Activated CD8-positive, alpha-beta memory T cell treated with anti-CD3 and anti-CD28 coated beads, Interleukin-2, amount 50 U/mL, for 24 hours (primary cell): ENCODE measurements around the gene RGS19.
"Not testable (repeated sequence)": the region's sequence is repeated elsewhere in the genome, so short reads cannot be mapped to it uniquely, and the experiment has no call there.

ENCODE experiments used
- DNase-seq: peaks from one replicate; pipeline ENCODE4 v3.0.0-alpha.2; 2020; ENCODE audit errors: extremely low read depth

Gene RGS19

DNA sequence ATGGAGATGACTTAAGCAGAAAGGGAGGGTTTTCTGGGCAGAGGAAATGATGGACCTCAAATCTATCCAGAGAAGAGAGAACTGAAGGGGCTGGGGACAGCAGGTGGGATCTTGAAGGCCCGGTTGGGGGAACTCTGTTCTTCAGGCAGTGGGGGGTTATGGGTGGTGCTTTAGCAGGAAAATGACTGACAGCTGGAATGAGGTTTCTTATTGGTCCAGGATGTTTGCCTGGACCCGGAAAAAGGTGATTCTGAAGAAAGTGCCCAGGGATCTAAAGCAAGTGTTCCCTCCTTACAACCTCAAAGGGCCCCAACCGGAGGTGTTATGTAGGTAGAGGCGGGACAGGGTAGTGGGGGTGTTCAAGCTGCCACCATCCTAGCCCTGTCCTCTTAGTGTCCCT is 16.1 kb upstream of the RGS19 start:
- DNase-seq = no peak

DNA sequence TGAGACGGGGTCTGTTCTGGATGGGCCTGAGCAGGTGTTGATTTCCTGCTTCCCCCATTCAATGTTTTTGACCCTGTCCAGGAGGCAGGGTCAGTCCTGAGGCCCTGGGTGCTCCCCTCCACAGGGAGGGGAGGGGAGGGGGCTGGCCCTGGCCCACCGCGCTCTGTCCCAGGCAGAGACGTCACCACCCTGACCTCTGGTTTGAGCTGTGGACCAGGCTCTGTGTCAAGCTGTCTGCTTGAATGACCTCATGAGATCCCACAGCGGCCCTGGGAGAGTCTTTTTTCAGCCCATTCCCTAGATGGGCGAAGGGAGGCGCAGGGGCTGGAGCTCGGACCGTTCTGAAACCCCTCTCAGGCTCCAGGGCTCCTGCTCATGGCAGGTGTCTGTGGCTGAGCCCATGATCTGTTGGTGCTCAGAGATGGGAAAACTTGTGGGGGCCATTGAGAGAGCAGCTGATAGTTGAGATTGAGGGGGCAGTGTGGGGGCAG is 13.7 kb upstream of the RGS19 start:
- DNase-seq = no peak

DNA sequence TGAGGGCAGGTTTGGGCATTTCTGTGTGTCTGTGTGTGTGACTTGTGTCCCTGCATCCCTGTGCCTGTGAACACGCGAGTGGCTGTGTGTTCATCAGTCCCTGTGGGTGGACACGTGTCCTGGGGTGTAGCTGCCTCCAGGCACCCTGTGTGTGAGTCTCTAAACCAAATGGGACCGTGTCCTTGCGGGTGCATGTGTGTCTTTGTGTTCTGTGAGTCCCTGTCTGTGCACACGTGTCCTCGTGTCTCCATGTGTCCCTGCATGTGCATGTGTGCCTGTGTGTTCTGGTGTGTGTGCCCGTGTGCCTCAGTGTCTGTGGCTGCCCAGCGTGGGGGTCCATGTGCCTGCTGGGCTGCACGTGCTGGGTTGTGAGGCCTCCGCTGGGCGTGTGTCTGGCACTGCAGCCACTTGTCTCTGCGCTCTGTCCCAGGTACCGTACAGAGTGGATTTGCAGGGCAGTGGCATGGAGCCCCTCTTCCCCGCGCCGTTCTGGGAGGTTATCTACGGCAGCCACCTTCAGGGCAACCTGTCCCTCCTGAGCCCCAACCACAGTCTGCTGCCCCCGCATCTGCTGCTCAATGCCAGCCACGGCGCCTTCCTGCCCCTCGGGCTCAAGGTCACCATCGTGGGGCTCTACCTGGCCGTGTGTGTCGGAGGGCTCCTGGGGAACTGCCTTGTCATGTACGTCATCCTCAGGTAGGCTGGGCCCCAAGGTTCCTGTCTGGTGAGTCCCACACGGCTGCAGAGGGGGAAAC is 13.1 kb upstream of the RGS19 start:
- DNase-seq = no peak

DNA sequence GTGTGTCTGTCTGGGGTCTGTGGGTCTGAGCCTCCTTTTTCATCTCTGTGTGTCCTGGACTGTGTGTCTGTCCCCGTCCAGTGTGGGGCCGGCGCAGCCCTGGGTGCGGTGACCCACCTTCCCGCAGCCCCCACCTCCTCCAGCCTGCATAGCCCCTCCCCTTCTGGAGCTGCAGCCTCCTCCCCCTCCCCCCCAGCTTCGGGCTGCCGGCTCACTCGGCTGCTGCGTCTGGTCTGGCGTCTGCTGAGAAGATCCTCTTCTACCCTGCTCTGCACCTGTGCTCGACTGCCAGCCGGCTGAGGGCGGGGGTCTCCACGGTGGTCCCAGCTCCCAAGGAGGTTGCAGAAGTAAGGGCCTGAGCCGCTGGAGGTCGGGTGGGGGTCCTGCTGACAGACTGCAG is 12.5 kb upstream of the RGS19 start:
- DNase-seq = no peak

DNA sequence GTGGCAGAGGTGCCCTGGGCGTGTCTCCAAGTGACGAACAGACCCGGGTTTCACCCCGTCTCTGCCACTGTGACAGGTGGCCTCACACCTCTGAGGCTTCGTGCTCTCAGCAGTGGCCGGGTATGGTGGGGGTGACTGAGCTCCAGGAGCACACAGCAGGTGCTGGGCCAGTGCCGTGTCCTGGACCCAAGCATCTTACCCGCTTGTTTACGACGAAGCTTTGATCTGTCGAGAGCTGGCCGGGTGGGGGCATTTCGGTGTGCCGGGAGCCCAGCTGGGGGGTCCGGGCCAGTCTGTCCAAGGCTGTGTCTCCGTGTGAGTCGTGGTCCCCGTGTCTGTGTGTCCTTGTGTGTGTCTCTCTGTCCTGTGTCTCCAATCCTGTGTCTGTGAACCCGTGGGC is 12.0 kb upstream of the RGS19 start:
- no peak for DNase-seq

DNA sequence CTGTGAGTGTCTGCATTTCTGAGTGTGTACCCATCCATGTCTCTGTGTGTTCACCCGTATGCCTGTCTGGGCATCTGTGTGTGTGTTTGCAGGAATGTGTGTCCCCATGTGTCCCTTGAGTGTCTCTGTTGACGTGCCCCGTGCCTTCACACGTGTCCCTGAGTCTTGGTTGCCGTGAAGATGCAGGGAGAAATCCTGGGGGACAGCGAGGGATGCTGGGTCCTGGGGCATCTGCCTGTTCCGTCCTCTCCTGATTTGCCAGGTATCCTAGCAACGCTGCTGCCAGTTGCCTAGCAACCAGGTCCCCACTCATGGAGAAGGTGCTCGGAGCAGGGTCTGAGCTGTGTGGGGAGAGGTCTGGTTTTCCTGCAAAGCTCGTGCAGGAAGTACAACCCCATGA is 10.8 kb upstream of the RGS19 start:
- no peak for DNase-seq

DNA sequence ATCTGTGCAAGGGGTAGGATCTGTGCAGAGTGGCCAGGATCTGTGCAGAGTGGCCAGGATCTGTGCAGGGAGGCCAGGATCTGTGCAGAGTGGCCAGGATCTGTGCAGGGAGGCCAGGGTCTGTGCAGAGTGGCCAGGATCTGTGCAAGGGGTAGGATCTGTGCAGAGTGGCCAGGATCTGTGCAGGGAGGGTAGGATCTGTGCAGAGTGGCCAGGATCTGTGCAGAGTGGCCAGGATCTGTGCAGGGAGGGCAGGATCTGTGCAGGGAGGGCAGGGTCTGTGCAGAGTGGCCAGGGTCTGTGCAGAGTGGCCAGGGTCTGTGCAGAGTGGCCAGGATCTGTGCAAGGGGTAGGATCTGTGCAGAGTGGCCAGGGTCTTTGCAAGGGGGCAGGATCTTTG is 9.3 kb upstream of the RGS19 start:
- not testable (repeated sequence) for DNase-seq

DNA sequence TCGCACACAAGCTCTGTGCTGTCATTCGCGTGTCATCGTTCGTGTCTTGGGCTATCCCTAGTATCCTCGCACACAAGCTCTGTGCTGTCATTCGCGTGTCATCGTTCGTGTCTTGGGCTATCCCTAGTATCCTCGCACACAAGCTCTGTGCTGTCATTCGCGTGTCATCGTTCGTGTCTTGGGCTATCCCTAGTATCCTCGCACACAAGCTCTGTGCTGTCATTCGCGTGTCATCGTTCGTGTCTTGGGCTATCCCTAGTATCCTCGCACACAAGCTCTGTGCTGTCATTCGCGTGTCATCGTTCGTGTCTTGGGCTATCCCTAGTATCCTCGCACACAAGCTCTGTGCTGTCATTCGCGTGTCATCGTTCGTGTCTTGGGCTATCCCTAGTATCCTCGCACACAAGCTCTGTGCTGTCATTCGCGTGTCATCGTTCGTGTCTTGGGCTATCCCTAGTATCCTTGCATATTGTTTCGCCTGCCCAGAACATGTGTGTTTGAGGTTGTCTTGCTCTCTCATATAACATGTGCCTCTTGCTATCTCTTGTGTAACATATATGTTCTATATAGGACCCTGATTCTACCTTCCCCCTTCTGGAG is 8.0 kb upstream of the RGS19 start:
- not testable (repeated sequence) for DNase-seq

DNA sequence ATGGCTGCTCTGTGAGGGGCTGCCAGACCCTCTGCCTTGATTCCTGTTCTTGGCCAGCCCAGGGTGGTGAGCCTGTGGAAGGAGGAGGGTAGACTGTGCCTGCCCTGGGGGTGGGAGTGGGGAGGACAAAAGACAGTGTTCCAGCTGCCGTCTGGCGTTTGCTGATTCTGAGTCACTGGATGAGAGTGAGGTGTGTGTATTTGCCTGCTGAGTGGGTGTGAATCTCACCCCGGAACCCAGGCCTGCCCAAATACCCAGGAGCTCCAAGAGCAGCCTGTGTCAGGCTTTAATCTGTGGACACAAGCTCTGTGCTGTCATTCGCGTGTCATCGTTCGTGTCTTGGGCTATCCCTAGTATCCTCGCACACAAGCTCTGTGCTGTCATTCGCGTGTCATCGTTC is 7.5 kb upstream of the RGS19 start:
- no peak for DNase-seq

DNA sequence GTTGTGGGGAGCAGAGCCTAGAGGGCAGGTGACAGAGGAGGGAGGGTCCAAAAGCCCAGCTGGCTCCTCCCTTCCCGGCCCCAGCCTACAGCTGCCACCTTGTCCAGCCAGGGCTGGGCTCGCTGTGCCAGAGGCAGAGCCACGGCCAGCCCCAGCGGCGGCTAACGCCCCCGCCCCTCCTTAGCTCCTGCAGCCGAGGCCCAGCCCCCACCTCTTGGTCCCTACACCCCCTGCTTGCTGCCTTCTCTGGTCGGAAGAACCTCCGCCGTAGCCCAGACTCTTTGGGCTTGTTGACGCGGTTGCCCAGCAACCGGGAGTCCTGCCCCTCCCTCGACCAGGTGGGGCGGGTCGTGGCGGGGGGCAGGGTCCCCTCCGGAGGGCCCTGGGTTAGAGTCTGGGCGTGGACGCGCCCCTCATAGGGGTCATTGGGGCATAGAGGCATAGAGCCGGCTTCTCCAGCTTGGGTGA is 5.4 kb upstream of the RGS19 start:
- DNase-seq = no peak

DNA sequence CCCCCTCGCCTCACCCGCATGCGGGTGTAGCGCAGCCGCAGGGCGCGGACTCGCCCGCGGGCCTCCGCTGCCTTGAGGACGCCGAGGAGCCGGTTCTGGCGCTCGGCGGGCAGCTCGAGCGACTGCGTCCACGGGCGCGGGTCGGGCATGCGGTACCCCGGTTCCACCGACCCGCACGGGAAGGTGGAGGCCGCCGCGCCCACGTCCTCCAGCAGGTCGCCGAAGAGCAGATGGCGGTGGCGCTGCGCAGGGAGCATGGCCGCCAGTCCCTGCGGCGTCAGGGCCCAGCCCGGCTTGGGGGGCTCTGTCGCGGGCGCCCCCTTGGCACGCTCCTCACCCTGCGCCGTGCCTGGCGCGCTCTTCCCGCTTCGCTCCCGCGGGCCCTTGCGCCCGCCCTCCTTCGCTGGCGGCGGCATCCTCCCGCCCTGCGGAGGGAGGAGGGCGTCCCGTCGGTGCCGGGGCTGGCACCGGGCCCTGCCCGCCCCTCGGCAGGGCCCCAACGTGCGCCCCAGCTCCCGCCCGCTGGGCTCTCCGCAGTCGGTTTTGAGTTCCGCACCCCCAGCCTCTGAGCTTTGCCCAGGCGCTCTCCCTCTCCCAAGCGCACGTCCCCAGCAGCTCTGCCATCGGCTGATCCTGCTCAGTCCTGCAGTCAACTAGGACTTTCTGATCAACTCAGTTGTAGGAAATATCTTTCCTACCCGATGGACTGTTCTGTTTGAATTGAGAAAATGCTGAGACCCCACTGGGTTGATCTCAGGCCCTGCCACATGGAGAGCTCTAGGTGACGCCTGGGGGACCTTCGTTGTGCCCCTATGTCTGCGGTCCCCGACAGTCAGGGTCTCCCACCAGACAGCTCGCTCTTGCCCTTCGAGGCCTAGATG is 4.7 kb upstream of the RGS19 start, which contains the start of gene LKAAEAR1:
TSS of gene LKAAEAR1 (minus strand) at position 595 of the 881 bp plus-strand sequence. CDS start at position 416, 179 bp downstream.
- no peak for DNase-seq

DNA sequence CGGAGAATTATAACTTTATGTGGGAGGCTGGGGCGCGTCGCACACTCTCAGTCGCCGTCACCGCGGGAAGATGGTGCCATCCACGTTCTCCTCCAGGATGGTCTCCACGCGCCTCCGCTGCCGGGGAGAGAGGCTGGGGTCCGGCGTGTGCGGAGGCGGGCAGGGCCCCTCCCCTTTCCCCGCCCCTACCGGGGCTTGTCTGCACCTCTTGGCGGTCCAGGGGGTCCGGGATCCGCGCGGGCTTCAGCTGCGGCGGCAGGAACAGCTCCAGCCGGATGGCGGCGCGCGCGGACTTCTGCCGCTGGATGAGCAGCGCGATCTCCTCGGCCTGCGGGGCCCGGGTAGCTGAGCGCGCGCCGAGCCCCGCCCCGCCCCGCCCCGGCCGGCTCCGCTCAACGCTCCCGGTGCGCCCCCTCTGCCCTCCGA is 4.1 kb upstream of the RGS19 start:
- DNase-seq = no peak

DNA sequence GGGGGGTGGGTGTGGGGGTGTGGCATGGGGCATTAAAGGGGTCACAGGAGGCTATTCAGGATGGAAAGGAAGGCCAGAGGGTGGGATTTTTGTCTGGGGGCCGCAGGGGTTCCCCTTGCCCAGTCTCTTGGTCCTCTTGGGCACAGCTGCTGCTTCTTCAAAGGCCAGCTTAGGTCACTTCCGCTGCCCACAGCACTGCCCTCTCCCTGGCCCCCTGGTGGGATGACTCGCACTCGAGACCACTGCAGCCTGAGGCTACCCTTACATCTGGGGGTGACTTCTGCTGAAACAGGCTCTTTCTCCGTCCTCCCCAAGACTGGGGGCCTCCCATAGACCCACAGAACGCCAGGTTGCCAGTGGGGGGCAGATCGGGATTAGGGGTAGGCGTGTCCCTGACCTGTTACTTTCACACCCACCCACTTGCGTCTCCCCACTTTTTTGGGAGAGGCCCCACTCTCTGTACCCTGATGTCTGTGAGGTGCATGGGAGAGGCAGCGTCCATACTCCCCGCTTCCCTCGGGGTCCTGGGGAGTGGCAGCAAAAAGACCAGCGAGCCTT is 3.6 kb upstream of the RGS19 start:
- no peak for DNase-seq

DNA sequence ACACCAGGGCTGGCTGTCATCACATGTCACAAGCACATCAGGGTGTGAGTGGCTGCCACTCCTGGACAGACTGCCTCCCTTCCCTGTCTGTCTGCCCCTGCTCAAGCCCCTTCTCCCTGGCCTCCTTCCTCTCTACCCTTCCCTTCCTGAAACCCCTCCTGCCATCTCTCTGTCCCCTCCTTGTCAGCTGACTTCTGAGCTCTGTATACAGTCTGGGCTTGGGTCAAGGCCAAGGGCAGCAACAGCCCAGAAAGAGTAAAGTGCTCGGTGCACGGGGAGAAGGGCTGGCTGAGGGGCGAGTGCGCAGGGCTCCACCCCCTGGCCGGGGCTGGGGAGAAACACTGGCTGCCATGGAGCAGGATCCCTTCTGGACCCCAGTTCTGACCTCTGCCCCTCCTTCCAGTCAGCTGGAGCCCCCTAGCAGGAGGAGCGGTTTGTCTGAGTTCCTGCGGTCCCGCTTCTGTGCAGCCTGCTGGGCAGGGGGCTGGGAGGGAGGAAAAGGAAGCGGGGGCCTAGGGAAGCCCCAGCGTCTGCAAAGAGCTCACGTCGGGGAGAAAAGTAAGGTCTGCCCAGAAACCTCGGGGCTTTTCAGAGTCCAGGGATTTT is 2.9 kb upstream of the RGS19 start:
- no peak for DNase-seq

DNA sequence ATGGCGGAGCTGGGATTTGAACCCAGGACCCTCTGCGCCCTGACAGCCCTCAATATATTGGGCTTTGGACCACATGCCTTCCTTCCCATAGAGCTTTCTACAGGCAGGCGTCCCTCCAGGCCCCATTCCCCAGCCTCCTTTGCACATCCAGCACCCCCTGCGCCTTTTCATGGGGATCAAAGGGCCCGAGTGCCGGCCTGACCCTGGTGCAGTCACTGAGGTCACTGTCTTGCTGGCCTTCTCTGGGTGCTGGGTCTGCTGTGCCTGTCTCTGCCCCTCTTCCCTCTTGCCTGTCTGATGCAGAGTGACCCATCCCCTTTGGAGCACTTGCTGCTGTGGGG is 2.3 kb upstream of the RGS19 start:
- no peak for DNase-seq

DNA sequence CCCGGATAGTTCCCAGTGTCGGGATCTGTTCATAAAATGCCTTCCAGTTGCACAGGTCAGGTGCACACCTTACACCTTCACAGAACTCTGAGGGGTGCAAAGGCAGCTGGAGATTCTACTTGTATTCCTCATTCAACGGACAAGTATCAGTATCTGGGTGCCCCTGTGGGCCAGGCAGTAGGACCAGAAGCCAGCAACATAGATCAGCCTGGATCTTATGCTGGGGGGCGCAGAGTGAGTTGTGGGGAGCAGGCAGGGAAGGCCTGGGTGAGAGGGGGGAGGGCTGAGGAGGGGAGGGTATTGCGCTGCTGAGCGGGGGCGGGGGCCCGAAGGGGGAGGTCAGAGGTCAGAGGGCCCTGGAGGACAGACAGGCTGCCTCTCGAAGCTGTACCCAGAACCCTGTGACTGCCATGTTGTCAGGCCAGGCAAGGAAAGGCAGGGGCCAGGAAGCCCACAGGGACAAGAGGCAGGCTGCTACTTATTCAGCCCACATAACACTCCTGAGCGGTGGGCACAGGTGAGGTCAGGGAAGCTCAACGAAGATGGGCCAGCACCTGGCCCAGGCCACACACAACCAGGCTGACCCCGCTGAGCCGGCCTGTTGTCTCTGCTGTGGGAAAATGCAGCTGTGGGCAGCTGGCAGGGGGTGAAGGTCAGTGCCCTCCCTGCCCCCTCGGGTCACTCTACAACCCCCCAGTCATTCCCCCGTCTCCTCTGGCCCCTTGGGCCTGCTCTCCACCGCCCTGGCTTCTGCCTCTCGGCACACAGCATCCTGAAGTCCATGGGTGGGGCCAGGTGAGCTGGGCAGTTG is 1.7 kb upstream of the RGS19 start:
- no peak for DNase-seq

DNA sequence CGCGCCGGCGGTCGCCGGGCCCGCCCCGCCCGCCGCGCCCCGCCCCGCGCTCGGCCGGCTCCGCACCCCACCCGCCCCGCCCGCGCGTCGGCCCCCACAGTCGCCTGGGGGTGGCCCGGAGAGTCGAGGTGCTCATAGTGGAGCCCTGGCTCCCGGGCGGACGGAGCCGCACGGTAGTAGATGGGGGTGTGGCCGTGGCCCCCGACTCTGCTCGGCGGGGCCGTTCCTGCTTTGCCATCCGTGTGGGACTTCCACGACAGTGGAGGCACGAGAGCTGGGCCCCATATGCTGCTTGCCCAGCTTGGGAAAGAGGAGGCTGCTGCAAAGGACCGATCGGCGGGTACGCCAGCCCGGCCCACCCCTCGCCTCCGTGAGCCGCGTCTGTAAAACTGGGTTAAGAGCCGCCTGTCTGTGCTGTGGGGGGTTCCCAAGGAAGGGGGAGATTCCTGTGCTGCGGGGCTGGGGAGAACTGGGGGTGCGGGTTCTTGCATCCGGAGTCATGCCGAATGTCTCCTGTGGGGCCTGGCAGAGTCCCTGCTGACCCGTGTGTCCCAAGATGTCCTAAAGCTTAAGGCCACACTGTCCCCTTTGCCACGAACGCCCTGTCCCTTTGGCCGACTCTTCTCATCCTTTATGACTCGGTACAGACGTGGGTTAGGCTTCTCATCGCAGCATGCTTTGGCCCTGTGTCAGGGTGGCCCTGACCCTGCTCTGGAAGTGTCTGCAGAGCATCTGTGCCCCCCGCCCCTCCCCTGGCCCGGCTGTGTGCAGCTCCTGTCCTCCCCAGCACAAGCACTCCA is 895 bp upstream of the RGS19 start, which contains the start of gene OPRL1:
TSS of gene OPRL1 (plus strand) at position 70 of the 800 bp plus-strand sequence. CDS start 12,639 bp downstream, outside the sequence.
- DNase-seq = no peak

DNA sequence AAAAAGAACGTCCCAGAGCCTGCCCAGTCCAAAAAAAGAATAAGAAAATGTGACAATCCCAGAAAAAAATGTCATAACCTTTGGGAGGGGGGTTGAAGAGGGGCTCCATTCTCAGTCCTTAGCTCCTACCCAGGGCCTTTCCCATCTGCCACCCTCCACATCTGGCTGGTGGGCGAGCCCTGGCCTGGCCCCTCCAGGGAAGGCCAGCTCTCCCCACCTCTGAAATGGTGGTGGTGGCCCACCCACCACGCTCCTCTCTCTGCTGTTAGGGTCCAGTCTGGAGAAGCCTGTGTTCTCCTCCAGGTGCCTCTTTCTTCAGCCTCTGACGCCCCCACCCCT is 415 bp downstream of the RGS19 start:
- DNase-seq = no peak

DNA sequence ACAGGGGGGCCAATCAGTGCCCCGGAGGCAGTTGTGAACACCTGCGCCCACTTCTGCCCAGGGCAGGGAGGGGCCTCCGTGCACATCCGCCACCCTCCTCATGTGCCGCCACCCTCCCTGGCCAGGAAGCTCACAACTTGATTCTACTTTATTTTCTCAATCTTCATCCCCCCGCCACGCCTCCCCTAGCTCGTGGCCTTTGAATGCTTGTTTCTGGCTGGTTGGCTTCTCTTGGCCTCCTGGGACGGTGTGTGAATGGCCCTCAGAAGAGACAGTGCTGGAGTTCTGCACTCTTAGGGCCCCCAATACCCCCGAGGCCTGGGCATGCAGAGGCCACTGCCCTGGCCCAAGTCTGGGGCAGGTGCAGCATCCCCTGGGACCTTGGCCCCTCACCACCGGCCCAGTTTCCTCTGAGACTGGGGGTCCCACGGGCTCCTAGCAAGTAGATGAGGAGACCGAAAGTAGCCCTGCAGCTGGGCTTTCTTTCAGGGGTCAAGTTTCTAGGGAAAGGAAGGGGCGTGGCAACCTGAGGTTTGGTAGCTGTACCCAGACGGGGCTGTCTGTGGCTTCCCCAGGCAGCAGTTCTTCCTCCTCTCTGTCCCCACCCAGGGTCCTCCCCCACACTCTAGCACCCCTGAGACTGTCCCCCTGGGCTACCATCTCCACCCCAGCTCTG is 1.3 kb downstream of the RGS19 start:
- no peak for DNase-seq

DNA sequence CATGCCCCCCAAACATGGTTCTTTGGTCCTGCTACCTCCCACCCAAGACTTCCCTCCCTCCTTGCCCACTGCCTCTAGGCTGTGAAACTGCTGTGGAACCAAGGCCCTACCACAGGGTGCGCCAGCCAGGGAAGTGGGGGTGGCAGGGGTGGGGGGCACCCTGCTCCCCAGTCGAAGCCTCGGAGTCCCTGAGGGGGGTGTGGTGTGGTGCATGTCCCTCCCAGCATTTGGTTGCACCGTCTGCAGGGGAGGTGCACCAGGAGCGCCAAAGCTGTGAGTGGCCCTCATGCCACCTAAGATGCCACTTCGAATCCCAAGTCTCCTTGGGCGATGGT is 1.8 kb downstream of the RGS19 start:
- no peak for DNase-seq
